ENCODE results near the gene OTUB2.

Gene OTUB2

GRCh38 chr14:94005324-94006073, 20.6 kb upstream of the OTUB2 start:
- TF ChIP-seq CTCF (IDR thresholded peaks at IDR 0.05; ENCODE audit: insufficient read depth, low read length) (peak; percentile 36), POLR2AphosphoS5 (IDR thresholded peaks at IDR 0.05; ENCODE audit: low read depth) (no peak)
- DNase-seq (ENCODE audit: low read depth in 1 of 2, low spot score in 1 of 2), result no peak
- H3K27ac ChIP-seq (replicated peaks), result no peak overlapping the region
- H3K4me3 ChIP-seq (replicated peaks; ENCODE audit: insufficient read depth, low read length), result no peak overlapping the region
- H3K27me3 ChIP-seq (ENCODE audit: insufficient read depth, poor library complexity, severe bottlenecking), result no peaks in the 10 kb centered on the region

GRCh38 chr14:94008234-94008633, 17.9 kb upstream of the OTUB2 start:
- TF ChIP-seq SPI1 (IDR thresholded peaks at IDR 0.05; ENCODE audit: borderline replicate concordance, low read depth) (no peak), CTCF (IDR thresholded peaks at IDR 0.05; ENCODE audit: insufficient read depth, low read length) (no peak), POLR2AphosphoS5 (IDR thresholded peaks at IDR 0.05; ENCODE audit: low read depth) (no peak), REST (IDR thresholded peaks at IDR 0.05; ENCODE audit: insufficient replicate concordance, low read depth) (no peak), GABPA (IDR thresholded peaks at IDR 0.05; ENCODE audit: low read depth) (no peak)
- H3K27me3 ChIP-seq (ENCODE audit: insufficient read depth, poor library complexity, severe bottlenecking), result no peaks in the 10 kb centered on the region
- H3K27ac ChIP-seq (replicated peaks), result no peak overlapping the region
- no peak overlapping the region for H3K4me3 ChIP-seq (replicated peaks; ENCODE audit: insufficient read depth, low read length)
- no peak for DNase-seq (ENCODE audit: low read depth in 1 of 2, low spot score in 1 of 2)

- Histone ChIP-seq H3K27me3 (ENCODE audit: insufficient read depth, poor library complexity, severe bottlenecking) (no peaks in the 10 kb centered on the region), H3K4me3 (replicated peaks; ENCODE audit: insufficient read depth, low read length) (no peak overlapping the region), H3K27ac (replicated peaks) (no peak overlapping the region)
- no peak for DNase-seq (ENCODE audit: low read depth in 1 of 2, low spot score in 1 of 2)
- TF ChIP-seq REST (IDR thresholded peaks at IDR 0.05; ENCODE audit: insufficient replicate concordance, low read depth) (no peak), CTCF (IDR thresholded peaks at IDR 0.05; ENCODE audit: insufficient read depth, low read length) (no peak), POLR2AphosphoS5 (IDR thresholded peaks at IDR 0.05; ENCODE audit: low read depth) (no peak), SPI1 (IDR thresholded peaks at IDR 0.05; ENCODE audit: borderline replicate concordance, low read depth) (no peak), GABPA (IDR thresholded peaks at IDR 0.05; ENCODE audit: low read depth) (no peak)
Observed at GRCh38 chr14:94009767-94010166, 16.4 kb upstream of the OTUB2 start.

- no peaks in the 10 kb centered on the region for H3K27me3 ChIP-seq (ENCODE audit: insufficient read depth, poor library complexity, severe bottlenecking)
- no peak overlapping the region for H3K4me3 ChIP-seq (replicated peaks; ENCODE audit: insufficient read depth, low read length)
- DNase-seq (ENCODE audit: low read depth in 1 of 2, low spot score in 1 of 2), result no peak
- no peak overlapping the region for H3K27ac ChIP-seq (replicated peaks)
- TF ChIP-seq REST (IDR thresholded peaks at IDR 0.05; ENCODE audit: insufficient replicate concordance, low read depth), result no peak
- TF ChIP-seq CTCF (IDR thresholded peaks at IDR 0.05; ENCODE audit: insufficient read depth, low read length), result no peak
- no peak for TF ChIP-seq SPI1 (IDR thresholded peaks at IDR 0.05; ENCODE audit: borderline replicate concordance, low read depth)
- TF ChIP-seq GABPA (IDR thresholded peaks at IDR 0.05; ENCODE audit: low read depth), result no peak
- no peak for TF ChIP-seq POLR2AphosphoS5 (IDR thresholded peaks at IDR 0.05; ENCODE audit: low read depth)
Observed at GRCh38 chr14:94010625-94011024, 15.5 kb upstream of the OTUB2 start.
